HG03442 (cell line): Measurements from ENCODE around the gene DCLRE1B.
"Not testable (repeated sequence)": the region's sequence is repeated elsewhere in the genome, so short reads cannot be mapped to it uniquely, and the experiment has no call there.

Experiments
- ATAC-seq: cut with Tn5 transposase; IDR thresholded peaks from one replicate; pipeline ENCODE4 v1.9.1; 2021; ENCODE audit warnings: mild to moderate bottlenecking, moderate library complexity; ENCODE audit not compliant: unreplicated experiment

DCLRE1B gene

GRCh38 chr1:113946112-113946511 lies 41.0 kb downstream of the DCLRE1B start:
- no peak for ATAC-seq

- ATAC-seq = no peak
Observed at GRCh38 chr1:113946678-113947387, 41.7 kb downstream of the DCLRE1B start.

GRCh38 chr1:113947388-113948107 lies 42.4 kb downstream of the DCLRE1B start:
- no peak for ATAC-seq

- ATAC-seq = not testable (repeated sequence)
Observed at GRCh38 chr1:113948151-113948550, 43.0 kb downstream of the DCLRE1B start.

- no peak for ATAC-seq
Observed at GRCh38 chr1:113949007-113949406, 43.9 kb downstream of the DCLRE1B start.

- ATAC-seq = no peak
Observed at GRCh38 chr1:113950908-113951307, 45.8 kb downstream of the DCLRE1B start.

GRCh38 chr1:113951719-113952118 lies 46.6 kb downstream of the DCLRE1B start:
- no peak for ATAC-seq

- no peak for ATAC-seq
Observed at GRCh38 chr1:113957984-113958383, 52.9 kb downstream of the DCLRE1B start.

- no peak for ATAC-seq
Observed at GRCh38 chr1:113958691-113959090, 53.6 kb downstream of the DCLRE1B start.

- no peak for ATAC-seq
Observed at GRCh38 chr1:113963281-113963906, 58.3 kb downstream of the DCLRE1B start.
